ENCODE measurements around the gene LMCD1. TPM values are rescaled to one million over a fixed set of nuclear protein-coding genes. Genes with fewer than 3 reads are reported as not detected.

The LMCD1 gene
- total RNA-seq, 2 experiments from 2014 or later, result 0.99 to 1.1 TPM

DNA sequence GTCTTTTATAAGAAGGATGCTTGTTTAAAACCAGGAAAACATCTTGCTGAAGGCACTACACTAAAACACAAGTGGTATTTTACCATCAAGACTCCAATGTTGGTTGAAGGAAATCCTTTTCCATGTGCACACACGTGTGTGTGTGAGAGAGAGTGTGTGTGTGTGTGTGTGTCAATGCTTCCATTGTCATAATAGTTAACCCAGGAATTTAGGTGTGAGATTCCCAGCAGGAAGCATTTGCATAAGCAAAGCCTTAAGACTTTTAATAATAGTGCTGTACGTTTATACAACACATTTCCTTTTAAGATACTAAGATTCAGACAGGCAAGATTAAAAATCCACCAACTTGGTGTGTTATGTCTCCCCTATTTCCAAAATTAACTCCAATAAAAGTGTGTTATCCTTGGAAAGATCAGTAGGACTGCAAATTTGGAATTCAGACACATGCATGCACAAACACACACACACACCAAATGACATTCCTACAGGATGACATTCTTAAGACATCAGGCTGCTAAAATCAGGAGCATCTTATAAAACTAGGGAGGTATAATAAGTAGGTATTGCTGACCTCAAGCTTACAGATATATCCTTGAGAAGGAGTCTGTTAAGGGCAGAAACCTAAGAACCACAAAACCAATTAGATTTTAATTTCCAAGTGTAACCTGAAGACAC is 18.3 kb downstream of the LMCD1 start:
- Mint-ChIP-seq H3K9me3 (peaks cover 2% of the 10 kb centered on the region), H3K4me3 (no peak overlapping the region), H3K4me1 (peaks cover 9% of the 10 kb centered on the region), H3K36me3 (ENCODE audit: low read depth) (no peaks in the 10 kb centered on the region), H3K27me3 (no peaks in the 10 kb centered on the region), H3K27ac (no peak overlapping the region)
- DNase-seq, result no peak
- POLR2A ChIA-PET, result no interaction called here
- CTCF ChIA-PET, result no interaction called here

DNA sequence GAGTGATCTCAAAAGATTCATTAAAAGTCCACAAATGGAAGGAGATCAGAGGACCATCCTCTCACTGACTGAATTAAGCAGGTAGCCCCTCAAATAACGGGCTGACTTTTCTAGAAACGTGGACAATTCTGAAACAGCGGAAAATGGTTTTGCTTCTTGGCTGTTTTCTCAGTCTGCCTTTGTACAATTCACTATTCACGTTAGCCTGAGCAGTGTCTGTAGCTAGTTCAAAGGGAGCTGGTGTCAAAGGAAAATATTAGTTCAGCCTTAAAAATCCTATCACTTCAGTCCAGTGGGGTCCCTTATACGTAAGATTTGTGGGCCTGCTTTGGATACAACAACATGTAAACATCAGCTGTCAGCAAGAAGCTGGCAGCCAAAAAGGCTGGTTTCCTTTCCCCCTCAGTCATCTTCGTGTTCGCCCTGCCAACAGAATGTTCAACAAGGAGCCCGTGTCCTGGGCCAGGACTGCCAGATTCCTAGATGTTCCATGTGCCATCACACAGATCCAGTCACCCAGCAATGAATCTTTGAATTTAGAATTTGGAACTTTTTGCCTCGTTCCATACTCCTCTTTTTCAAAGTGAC is 19.3 kb downstream of the LMCD1 start:
- Mint-ChIP-seq H3K4me1 (peaks cover 13% of the 10 kb centered on the region), H3K27me3 (no peaks in the 10 kb centered on the region), H3K27ac (no peak overlapping the region), H3K4me3 (no peak overlapping the region), H3K9me3 (peaks cover 2% of the 10 kb centered on the region), H3K36me3 (ENCODE audit: low read depth) (no peaks in the 10 kb centered on the region)
- no peak for DNase-seq
- CTCF ChIA-PET, result interaction anchor here (0.9 to 1.3 kb wide), 2 partner anchors 22 to 47 kb away, joined by 3 read pairs; no protein-coding TSS in a partner anchor
- POLR2A ChIA-PET, result no interaction called here

DNA sequence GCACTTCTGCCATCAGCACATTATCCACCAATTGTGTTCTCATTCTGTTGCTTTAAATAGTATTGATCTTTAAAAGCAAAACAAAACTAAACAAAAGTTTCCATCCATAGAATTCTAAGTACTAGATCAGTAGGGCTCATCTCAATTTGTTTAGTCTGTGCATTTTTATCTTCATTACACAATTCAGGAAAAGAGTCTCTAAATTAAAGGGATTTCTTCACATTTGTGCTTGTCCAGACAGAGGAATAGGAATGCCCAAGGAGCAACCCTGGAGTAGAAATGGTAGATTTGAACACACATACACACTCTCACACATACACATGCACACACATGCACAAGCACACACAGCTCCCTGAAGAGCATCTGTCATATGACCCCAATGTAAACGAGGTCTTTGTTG is 21.4 kb downstream of the LMCD1 start:
- ChIA-PET CTCF (no interaction called here), POLR2A (no interaction called here)
- no peak overlapping the region for H3K27ac Mint-ChIP-seq
- H3K27me3 Mint-ChIP-seq, result no peaks in the 10 kb centered on the region
- no peak for DNase-seq
- peaks cover 2% of the 10 kb centered on the region for H3K9me3 Mint-ChIP-seq
- H3K4me3 Mint-ChIP-seq, result no peak overlapping the region
- H3K36me3 Mint-ChIP-seq (ENCODE audit: low read depth), result no peaks in the 10 kb centered on the region
- H3K4me1 Mint-ChIP-seq, result peaks cover 13% of the 10 kb centered on the region

DNA sequence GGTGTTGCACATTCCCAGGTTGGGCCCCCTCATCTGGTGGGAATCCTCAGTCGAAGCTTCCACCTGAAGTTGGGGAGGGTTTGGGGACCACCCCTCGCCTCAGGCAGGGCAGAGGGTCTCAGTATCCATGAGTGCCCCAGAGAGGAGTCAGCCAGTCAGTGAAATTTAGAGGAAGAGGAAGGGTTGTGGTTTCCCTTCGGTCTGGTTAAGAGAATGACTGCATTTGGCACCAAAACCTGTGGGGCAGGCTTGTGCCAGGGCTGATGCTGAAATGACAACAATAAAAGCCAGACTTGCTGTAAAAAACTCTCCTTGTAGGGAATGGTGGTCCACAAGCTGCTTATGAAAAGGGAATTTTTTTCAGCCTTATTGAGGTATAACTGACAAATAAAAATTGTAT is 22.6 kb downstream of the LMCD1 start:
- no peak overlapping the region for H3K4me3 Mint-ChIP-seq
- POLR2A ChIA-PET, result no interaction called here
- CTCF ChIA-PET, result no interaction called here
- H3K4me1 Mint-ChIP-seq, result peaks cover 13% of the 10 kb centered on the region
- H3K36me3 Mint-ChIP-seq (ENCODE audit: low read depth), result no peaks in the 10 kb centered on the region
- H3K27me3 Mint-ChIP-seq, result no peaks in the 10 kb centered on the region
- no peak overlapping the region for H3K27ac Mint-ChIP-seq
- H3K9me3 Mint-ChIP-seq, result peaks cover 2% of the 10 kb centered on the region
- DNase-seq, result no peak

DNA sequence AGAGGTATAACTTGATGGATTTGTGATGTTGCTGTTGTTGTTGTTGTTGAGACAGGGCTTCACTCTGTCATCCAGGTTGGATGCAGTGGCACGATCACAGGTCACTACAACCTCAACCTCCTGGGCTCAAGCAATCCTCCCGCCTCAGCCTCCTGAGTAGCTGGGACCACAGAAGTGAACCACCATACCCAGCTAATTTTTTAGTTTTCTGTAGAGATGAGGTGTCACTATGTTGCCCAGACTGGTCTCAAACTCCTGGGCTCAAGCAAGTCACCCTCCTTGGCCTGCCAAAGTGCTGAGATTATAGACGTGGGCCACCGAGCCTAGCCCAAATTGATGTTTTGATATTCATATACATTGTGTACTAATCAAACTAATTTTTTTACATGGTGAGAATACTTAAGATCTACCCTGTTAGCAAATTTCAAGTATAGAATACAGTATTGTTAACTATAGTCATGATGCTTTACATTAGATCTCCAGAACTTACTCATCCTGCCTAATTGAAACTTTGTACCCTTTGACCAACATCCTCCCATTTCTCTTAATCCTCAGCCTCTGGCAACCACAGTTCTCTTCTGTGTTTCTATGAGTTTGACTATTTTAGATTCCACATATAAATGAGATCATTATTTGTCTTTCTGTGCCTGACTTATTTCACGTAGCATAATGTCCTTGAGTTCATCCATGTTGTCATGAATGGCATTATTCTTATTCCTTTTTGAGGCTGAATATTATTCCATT is 23.2 kb downstream of the LMCD1 start:
- peaks cover 2% of the 10 kb centered on the region for H3K9me3 Mint-ChIP-seq
- POLR2A ChIA-PET, result no interaction called here
- CTCF ChIA-PET, result no interaction called here
- no peaks in the 10 kb centered on the region for H3K27me3 Mint-ChIP-seq
- H3K27ac Mint-ChIP-seq, result no peak overlapping the region
- H3K4me3 Mint-ChIP-seq, result no peak overlapping the region
- DNase-seq, result no peak
- H3K4me1 Mint-ChIP-seq, result peaks cover 13% of the 10 kb centered on the region
- no peaks in the 10 kb centered on the region for H3K36me3 Mint-ChIP-seq (ENCODE audit: low read depth)

DNA sequence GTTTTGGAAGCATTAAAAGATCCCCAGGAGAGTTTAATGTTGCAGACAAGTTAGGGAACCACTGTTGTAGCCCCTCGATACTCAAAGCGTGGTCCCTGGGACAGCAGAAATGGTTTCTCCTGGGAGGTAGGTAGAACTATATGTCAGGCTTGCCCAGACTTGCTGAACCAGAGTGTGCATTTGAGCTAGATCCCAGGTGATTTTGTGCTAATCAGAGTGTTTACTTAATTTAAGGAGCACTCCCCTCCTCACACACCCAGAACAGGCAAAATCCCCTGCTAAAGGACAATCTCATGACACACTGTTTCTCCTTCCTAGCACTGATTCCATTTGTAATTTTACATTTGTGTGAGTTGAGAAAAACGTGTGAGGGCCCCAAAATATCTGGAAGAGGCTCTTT is 24.3 kb downstream of the LMCD1 start:
- no peak for DNase-seq
- Mint-ChIP-seq H3K27me3 (no peaks in the 10 kb centered on the region), H3K9me3 (peaks cover 2% of the 10 kb centered on the region), H3K27ac (no peak overlapping the region), H3K36me3 (ENCODE audit: low read depth) (no peaks in the 10 kb centered on the region), H3K4me3 (no peak overlapping the region), H3K4me1 (peaks cover 13% of the 10 kb centered on the region)
- POLR2A ChIA-PET, result no interaction called here
- CTCF ChIA-PET, result no interaction called here

DNA sequence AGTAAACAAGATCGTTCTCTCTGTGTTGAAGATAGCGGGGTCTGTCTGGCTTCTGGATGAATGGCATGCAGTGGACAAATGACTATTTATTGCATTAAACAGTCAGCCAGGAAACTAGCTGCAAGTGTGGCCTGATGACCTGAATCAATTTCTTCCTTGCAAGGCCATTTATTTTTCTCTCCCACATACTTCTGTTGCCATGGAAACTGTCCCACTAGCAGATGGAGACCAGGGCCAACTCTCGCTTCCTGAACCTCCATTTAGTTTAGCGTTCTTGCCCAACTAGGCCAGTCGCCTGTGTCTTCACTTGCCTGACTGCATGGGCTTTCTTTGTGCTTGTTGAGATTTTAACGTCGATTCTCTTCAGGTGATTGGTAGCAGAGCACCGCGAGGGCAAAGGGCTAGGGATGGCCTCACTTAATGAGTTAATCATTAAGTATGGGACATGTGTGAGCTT is 27.6 kb downstream of the LMCD1 start:
- no peaks in the 10 kb centered on the region for H3K36me3 Mint-ChIP-seq (ENCODE audit: low read depth)
- H3K27ac Mint-ChIP-seq, result no peak overlapping the region
- H3K4me3 Mint-ChIP-seq, result no peak overlapping the region
- H3K4me1 Mint-ChIP-seq, result peaks cover 10% of the 10 kb centered on the region
- CTCF ChIA-PET, result interaction anchor here (1.3 kb wide), 1 partner anchor 10 kb away, joined by 3 read pairs; no protein-coding TSS in a partner anchor
- DNase-seq, result no peak
- POLR2A ChIA-PET, result no interaction called here
- H3K9me3 Mint-ChIP-seq, result no peaks in the 10 kb centered on the region
- H3K27me3 Mint-ChIP-seq, result no peaks in the 10 kb centered on the region

DNA sequence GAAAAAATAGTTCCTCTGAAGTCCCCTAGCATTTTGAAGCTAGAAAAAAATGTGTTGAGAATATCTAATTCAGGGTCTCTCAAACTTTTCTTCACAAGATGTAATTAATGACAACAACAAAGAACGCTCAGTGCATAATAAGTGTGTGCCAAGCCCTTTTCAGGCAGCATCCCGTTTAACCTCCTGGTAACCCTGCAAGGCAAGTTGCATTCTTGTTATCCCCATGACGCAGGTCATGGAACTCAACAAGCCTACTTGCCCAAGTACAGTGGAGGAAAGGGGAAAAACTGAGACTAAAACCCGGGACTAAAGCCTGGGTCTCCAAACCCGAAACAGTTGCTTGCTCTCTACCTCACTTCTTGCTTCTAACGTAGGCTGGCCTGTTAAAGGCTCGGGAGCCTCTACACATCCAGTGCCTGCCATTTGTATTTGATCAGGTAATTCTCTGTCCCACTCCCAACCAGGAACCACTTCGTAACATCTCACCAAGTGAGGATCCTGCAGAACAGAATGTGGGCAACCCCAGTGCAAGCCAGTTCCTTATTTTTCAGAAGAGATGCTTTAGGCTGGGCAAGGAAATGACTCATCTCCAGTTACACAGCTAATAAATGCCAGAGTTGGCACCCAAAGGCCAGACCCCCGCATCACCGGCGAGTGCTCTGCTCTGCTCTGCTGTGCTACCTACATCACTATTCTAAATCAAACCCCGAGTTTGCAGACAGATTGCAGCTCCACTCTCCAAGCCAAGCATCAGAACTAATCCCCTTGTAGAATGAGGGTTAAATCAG is 28.3 kb downstream of the LMCD1 start:
- Mint-ChIP-seq H3K27me3 (no peaks in the 10 kb centered on the region), H3K4me1 (peaks cover 4% of the 10 kb centered on the region), H3K36me3 (ENCODE audit: low read depth) (no peaks in the 10 kb centered on the region), H3K27ac (no peak overlapping the region), H3K9me3 (no peaks in the 10 kb centered on the region), H3K4me3 (no peak overlapping the region)
- no peak for DNase-seq
- POLR2A ChIA-PET, result no interaction called here
- CTCF ChIA-PET, result interaction anchor here (1.3 kb wide), 1 partner anchor 9 kb away, joined by 3 read pairs; no protein-coding TSS in a partner anchor

DNA sequence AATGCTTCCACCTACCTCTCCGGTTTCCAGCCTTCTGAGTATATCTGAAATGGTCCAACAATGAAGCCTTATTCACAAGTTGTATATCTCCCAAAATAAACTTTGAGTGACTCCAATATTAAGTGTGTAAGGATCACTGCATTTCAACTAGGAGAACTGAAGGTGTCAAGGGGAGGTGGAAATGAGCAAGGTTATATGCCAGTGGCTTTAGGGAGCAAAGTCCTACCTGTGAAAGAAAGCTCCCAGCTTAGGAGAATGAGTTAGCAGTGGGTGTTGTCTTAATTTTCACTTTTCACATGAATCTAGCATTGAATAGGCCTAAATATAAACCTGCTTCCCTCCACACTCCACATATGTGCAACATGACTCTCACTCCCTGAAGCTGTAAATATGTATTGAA is 29.0 kb downstream of the LMCD1 start:
- no peak overlapping the region for H3K27ac Mint-ChIP-seq
- DNase-seq, result no peak
- H3K36me3 Mint-ChIP-seq (ENCODE audit: low read depth), result no peaks in the 10 kb centered on the region
- H3K4me3 Mint-ChIP-seq, result no peak overlapping the region
- ChIA-PET CTCF (no interaction called here), POLR2A (no interaction called here)
- H3K9me3 Mint-ChIP-seq, result no peaks in the 10 kb centered on the region
- no peaks in the 10 kb centered on the region for H3K27me3 Mint-ChIP-seq
- no peaks in the 10 kb centered on the region for H3K4me1 Mint-ChIP-seq

DNA sequence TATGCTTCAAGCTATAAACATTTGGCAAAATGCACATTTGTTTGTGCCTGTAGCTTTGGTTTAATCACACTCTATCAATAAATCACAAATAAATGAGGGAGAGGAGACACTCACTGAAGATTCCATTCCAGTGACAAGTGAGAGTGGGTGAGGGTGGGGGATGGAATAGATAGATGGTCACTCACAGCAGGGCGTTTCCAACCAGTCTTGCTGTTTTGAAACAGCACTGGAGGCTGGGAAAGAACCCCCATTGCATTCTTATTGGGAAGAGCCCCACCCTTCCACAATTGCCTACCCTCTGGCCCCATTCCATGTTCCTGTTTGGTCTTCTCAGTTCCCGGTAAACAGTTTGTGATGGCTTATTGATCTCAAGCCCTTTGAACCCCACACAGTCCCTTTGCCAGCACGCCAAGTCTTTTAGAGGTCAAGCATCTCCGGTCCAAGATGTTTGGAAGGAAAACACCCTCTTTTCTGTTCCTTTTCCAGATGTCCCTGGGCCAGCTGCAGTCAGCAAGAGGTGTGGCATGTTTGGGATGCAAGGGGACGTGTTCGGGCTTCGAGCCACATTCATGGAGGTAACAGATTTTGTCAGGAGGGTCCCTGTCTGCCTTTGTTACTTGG is 30.7 kb downstream of the LMCD1 start:
- H3K36me3 Mint-ChIP-seq (ENCODE audit: low read depth), result no peaks in the 10 kb centered on the region
- DNase-seq, result no peak
- H3K27ac Mint-ChIP-seq, result no peak overlapping the region
- H3K4me1 Mint-ChIP-seq, result no peaks in the 10 kb centered on the region
- ChIA-PET POLR2A (no interaction called here), CTCF (no interaction called here)
- no peaks in the 10 kb centered on the region for H3K9me3 Mint-ChIP-seq
- H3K27me3 Mint-ChIP-seq, result no peaks in the 10 kb centered on the region
- H3K4me3 Mint-ChIP-seq, result no peak overlapping the region

DNA sequence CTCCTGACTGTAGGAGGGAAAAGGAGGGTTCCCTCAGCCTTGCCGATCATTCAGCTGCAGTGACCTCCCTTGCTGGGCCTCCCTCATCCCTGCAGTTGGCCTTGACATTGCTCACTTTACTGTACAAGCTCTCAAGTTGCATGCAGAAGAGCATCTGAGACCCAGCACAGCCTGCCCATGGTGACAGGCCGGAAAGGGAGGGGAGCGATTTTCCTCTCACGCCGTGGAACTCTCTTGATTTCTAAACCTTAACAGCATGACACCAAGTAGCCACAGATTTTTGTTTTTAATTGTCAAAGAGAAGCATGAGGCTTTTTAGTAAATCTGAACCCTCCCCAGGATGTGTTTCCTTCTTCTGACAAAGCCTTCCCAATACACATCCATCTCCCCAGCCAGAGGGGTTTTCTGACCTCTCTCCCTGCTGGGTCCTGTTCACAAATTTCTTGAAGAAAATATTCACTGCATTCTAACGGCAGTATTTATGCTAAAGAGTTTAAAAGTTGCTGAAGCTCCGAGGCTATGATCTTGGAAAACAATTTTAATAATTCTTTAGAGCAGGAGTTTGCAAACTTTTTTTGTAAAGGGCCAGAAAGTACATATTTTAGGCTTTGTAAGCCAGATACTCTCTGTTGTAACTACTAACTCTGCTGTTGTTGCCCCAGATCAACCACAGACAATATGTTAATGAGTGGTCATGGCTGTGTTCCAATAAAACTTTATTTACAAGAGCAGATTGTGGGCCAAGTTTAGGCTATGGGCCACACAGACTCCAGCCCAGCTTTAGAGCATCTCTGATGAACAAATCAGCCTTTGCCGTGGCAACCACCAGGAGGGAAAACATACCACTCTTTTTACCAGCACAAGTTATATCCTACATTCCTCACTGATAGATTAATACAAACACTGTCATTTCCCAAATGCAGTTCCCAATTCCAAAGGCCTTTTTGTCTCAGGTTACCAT is 34.8 kb downstream of the LMCD1 start:
- Mint-ChIP-seq H3K4me3 (no peak overlapping the region), H3K4me1 (no peaks in the 10 kb centered on the region), H3K9me3 (no peaks in the 10 kb centered on the region), H3K36me3 (ENCODE audit: low read depth) (no peaks in the 10 kb centered on the region), H3K27me3 (no peaks in the 10 kb centered on the region), H3K27ac (no peak overlapping the region)
- ChIA-PET CTCF (no interaction called here), POLR2A (no interaction called here)
- DNase-seq, result no peak

DNA sequence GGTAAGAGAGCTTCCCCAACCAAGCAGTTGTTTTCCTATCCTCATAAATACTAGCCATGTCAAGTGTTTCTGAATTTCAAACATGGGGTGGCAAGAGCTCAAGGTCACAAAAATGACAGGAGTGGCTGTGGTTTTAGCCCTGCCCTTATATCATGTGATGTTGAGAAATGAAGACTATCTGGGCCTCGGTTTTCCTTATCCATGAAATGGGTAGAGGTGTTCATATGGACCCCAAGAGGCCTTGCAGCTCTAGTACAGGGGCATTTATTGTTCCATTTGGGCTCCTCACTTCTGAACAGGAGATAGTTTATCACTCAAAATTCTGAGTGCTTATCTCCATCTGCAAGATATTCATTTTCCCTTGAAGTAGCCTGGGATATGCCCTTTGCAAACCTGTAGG is 35.8 kb downstream of the LMCD1 start:
- no peaks in the 10 kb centered on the region for H3K9me3 Mint-ChIP-seq
- H3K27me3 Mint-ChIP-seq, result no peaks in the 10 kb centered on the region
- H3K4me3 Mint-ChIP-seq, result no peak overlapping the region
- no peaks in the 10 kb centered on the region for H3K36me3 Mint-ChIP-seq (ENCODE audit: low read depth)
- ChIA-PET POLR2A (no interaction called here), CTCF (no interaction called here)
- no peaks in the 10 kb centered on the region for H3K4me1 Mint-ChIP-seq
- DNase-seq, result no peak
- H3K27ac Mint-ChIP-seq, result no peak overlapping the region
